Muscle layer of duodenum (tissue), 2 donors: Measurements from ENCODE around the gene ACTN3.

Experiments used
- H3K27ac ChIP-seq: one replicate; pipeline ENCODE4 v1.7.0; 2013; ENCODE audit warnings: mild to moderate bottlenecking, low read length
- H3K27me3 ChIP-seq: one replicate; pipeline ENCODE4 v1.7.0; 2013; ENCODE audit warnings: low read depth, mild to moderate bottlenecking, control low read depth, low read length
- H3K36me3 ChIP-seq, 2 donors: one replicate each; pipeline ENCODE4 v1.7.0; 2013; ENCODE audit warnings: low read length in 2 of 2, control low read depth in 1 of 2, mild to moderate bottlenecking in 1 of 2; ENCODE audit not compliant: insufficient read depth in 2 of 2, control insufficient read depth in 1 of 2
- H3K4me1 ChIP-seq, 2 donors: one replicate each; pipeline ENCODE4 v1.7.0; 2013; ENCODE audit warnings: low read length in 2 of 2, mild to moderate bottlenecking in 2 of 2, control low read depth in 1 of 2, moderate library complexity in 1 of 2; ENCODE audit not compliant: insufficient read depth in 2 of 2, control insufficient read depth in 1 of 2
- H3K4me3 ChIP-seq, 2 donors: one replicate each; pipeline ENCODE4 v1.7.0; 2013; ENCODE audit warnings: low read length in 2 of 2, low read depth in 1 of 2, mild to moderate bottlenecking in 1 of 2
- H3K9me3 ChIP-seq, 2 donors: one replicate each; pipeline ENCODE4 v1.7.0; 2013; ENCODE audit warnings: low read length in 2 of 2, control low read depth in 1 of 2, mild to moderate bottlenecking in 1 of 2; ENCODE audit not compliant: control insufficient read depth in 1 of 2
- donor health status: healthy.

ACTN3 gene

GRCh38 chr11:66546966-66547661 lies 411 bp downstream of the ACTN3 start:
- Histone ChIP-seq H3K36me3 (peaks cover 0 to 13% of the 10 kb centered on the region in 2 donors), H3K9me3 (no peaks in the 10 kb centered on the region), H3K4me3 (peak overlapping the region in 1 of 2 donors; percentile 85), H3K27me3 (no peaks in the 10 kb centered on the region), H3K4me1 (peaks cover 5 to 29% of the 10 kb centered on the region in 2 donors), H3K27ac (no peak overlapping the region)

GRCh38 chr11:66547662-66548009 lies 933 bp downstream of the ACTN3 start:
- no peak overlapping the region for H3K4me3 ChIP-seq
- peaks cover 0 to 8% of the 10 kb centered on the region in 2 donors for H3K36me3 ChIP-seq
- H3K9me3 ChIP-seq: no peaks in the 10 kb centered on the region
- peaks cover 5 to 26% of the 10 kb centered on the region in 2 donors for H3K4me1 ChIP-seq
- H3K27me3 ChIP-seq: no peaks in the 10 kb centered on the region
- no peak overlapping the region for H3K27ac ChIP-seq

GRCh38 chr11:66548041-66548440 lies 1.3 kb downstream of the ACTN3 start:
- H3K9me3 ChIP-seq: no peaks in the 10 kb centered on the region
- H3K27ac ChIP-seq: no peak overlapping the region
- no peaks in the 10 kb centered on the region for H3K27me3 ChIP-seq
- H3K4me3 ChIP-seq: no peak overlapping the region
- H3K4me1 ChIP-seq: peaks cover 5 to 25% of the 10 kb centered on the region in 2 donors
- peaks cover 0 to 4% of the 10 kb centered on the region in 2 donors for H3K36me3 ChIP-seq

GRCh38 chr11:66548774-66549630 lies 2.3 kb downstream of the ACTN3 start:
- Histone ChIP-seq H3K4me1 (peaks cover 4 to 17% of the 10 kb centered on the region in 2 donors), H3K4me3 (no peak overlapping the region), H3K27ac (no peak overlapping the region), H3K9me3 (no peaks in the 10 kb centered on the region), H3K36me3 (no peaks in the 10 kb centered on the region), H3K27me3 (no peaks in the 10 kb centered on the region)

GRCh38 chr11:66549696-66550095 lies 3.0 kb downstream of the ACTN3 start:
- Histone ChIP-seq H3K36me3 (no peaks in the 10 kb centered on the region), H3K4me3 (no peak overlapping the region), H3K27me3 (no peaks in the 10 kb centered on the region), H3K4me1 (peaks cover 0 to 16% of the 10 kb centered on the region in 2 donors), H3K27ac (no peak overlapping the region), H3K9me3 (no peaks in the 10 kb centered on the region)

GRCh38 chr11:66550887-66551286 lies 4.2 kb downstream of the ACTN3 start:
- Histone ChIP-seq H3K4me3 (no peak overlapping the region), H3K27ac (no peak overlapping the region), H3K4me1 (peaks cover 0 to 5% of the 10 kb centered on the region in 2 donors), H3K9me3 (no peaks in the 10 kb centered on the region), H3K36me3 (no peaks in the 10 kb centered on the region), H3K27me3 (no peaks in the 10 kb centered on the region)

GRCh38 chr11:66554602-66555001 lies 7.9 kb downstream of the ACTN3 start:
- Histone ChIP-seq H3K27ac (no peak overlapping the region), H3K4me3 (no peak overlapping the region), H3K36me3 (no peaks in the 10 kb centered on the region), H3K9me3 (no peaks in the 10 kb centered on the region), H3K27me3 (no peaks in the 10 kb centered on the region), H3K4me1 (peaks cover 0 to 9% of the 10 kb centered on the region in 2 donors)

- Histone ChIP-seq H3K36me3 (no peaks in the 10 kb centered on the region), H3K9me3 (no peaks in the 10 kb centered on the region), H3K4me1 (peaks cover 0 to 9% of the 10 kb centered on the region in 2 donors), H3K4me3 (no peak overlapping the region), H3K27me3 (no peaks in the 10 kb centered on the region), H3K27ac (no peak overlapping the region)
These were observed 8.7 kb downstream of the ACTN3 start for GRCh38 chr11:66555416-66555815.

- Histone ChIP-seq H3K9me3 (no peaks in the 10 kb centered on the region), H3K36me3 (no peaks in the 10 kb centered on the region), H3K27ac (no peak overlapping the region), H3K4me3 (no peak overlapping the region), H3K27me3 (no peaks in the 10 kb centered on the region), H3K4me1 (peaks cover 0 to 9% of the 10 kb centered on the region in 2 donors)
These were observed 9.4 kb downstream of the ACTN3 start for GRCh38 chr11:66556086-66556485.

GRCh38 chr11:66557733-66558326 lies 11.1 kb downstream of the ACTN3 start:
- peaks cover 0 to 9% of the 10 kb centered on the region in 2 donors for H3K4me1 ChIP-seq
- no peaks in the 10 kb centered on the region for H3K27me3 ChIP-seq
- peaks cover 0 to 4% of the 10 kb centered on the region in 2 donors for H3K36me3 ChIP-seq
- no peak overlapping the region for H3K27ac ChIP-seq
- H3K9me3 ChIP-seq: no peaks in the 10 kb centered on the region
- H3K4me3 ChIP-seq: no peak overlapping the region

GRCh38 chr11:66559142-66559865 lies 12.6 kb downstream of the ACTN3 start:
- Histone ChIP-seq H3K9me3 (no peaks in the 10 kb centered on the region), H3K27me3 (no peaks in the 10 kb centered on the region), H3K4me1 (peaks cover 0 to 9% of the 10 kb centered on the region in 2 donors), H3K27ac (no peak overlapping the region), H3K4me3 (peak overlapping the region in 1 of 2 donors; percentile 15), H3K36me3 (peaks cover 4 to 10% of the 10 kb centered on the region in 2 donors)
